Stimulated activated CD4-positive, alpha-beta T cell treated with anti-CD3 and anti-CD28 coated beads, Interleukin-12 subunit alpha, Interleukin-12 subunit beta, amount 100 ng/mL, for 24 hours (primary cell): ENCODE data around the gene NUP153.
"Not testable (repeated sequence)": the region's sequence is repeated elsewhere in the genome, so short reads cannot be mapped to it uniquely, and the experiment has no call there.

Experiments used
- DNase-seq, 2 experiments: peaks; one replicate each; pipeline ENCODE4 v3.0.0-alpha.2; 2020; ENCODE audit warnings: low read depth in 2 of 2

Gene NUP153

DNA sequence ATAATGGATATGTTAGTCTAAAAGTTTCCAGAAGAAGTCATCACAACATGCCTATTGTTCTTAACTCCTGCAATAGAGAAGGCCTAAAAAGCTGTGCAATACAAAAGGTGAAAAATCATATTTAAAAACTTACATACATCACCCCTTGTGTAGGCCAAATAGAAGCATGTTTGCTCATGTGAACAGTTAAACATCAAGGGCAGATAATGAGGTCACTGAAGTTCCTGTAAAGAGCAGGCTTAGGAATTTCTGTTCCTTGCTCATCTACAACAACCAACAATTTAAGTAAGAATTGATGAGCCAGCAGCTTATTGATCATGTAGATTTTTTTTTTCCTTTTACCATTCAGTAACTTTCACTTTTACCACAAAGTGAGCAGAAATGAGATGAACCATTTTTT, 7.5 kb upstream of the NUP153 start:
- DNase-seq, result no peak

GRCh38 chr6:17712576-17712975, 5.9 kb upstream of the NUP153 start:
- DNase-seq, result no peak

- DNase-seq, result no peak
Observed at GRCh38 chr6:17710331-17710730, 3.6 kb upstream of the NUP153 start.

DNA sequence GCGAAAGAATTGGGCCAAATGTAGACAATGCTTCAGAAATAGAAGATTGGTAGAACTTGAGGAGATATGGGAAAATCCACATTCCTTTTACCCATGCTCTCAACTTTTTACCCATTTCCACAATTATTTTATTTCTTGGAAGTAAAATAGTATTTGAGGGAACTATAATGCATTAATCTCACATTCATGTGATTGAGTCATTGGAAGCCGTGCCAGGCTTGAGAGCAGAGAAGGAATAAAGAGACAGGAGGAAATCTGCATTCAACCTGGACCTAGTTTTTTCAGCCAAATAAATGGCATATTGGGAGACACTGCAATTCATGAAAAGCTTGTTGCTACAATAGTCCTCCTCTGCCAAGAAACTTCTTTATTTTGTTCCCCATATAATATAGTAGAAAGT, 2.8 kb upstream of the NUP153 start:
- DNase-seq, result no peak

DNA sequence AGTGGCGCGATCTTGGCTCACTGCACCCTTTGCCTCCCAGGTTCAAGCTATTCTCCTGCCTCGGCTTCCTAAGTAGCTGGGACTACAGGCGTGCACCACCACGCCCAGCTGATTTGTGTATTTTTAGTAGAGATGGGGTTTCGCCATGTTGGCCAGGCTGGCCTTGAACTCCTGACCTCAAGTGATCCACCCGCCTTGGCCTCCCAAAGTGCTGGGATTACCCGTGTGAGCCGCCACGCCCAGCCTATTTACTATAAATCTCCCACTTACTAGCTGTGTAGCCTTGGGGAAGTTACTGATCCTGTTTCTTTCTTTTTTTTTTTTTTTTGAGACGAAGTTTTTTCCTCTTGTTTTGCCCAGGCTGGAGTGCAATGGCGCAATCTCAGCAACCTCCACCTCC, 1.3 kb upstream of the NUP153 start:
- DNase-seq, result not testable (repeated sequence)

- DNase-seq, result no peak
Observed at GRCh38 chr6:17707371-17707651, 586 bp upstream of the NUP153 start.

GRCh38 chr6:17705778-17706579, 746 bp downstream of the NUP153 start:
- peak; percentile 79 to 84 for DNase-seq

DNA sequence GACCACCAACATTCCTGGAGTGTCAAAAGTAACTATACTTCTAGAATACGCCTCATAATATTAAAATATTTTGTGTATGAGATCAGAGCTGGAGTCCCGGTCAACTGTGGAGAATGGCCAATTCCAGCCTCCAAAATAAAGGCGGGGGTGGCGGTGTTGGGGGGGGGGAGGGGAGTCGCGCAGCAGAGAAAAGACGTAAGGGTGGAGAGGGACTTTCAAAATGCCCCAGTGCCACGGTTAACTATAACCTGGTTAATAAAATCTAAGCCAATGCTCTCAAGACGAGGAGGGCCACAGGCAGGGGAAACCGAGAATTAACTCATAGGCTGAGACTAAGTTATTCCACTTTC, 1.3 kb downstream of the NUP153 start:
- no peak for DNase-seq

- DNase-seq, result no peak
Observed at GRCh38 chr6:17703256-17703694, 3.5 kb downstream of the NUP153 start.

- no peak for DNase-seq
Observed at GRCh38 chr6:17700421-17701416, 6.0 kb downstream of the NUP153 start.

DNA sequence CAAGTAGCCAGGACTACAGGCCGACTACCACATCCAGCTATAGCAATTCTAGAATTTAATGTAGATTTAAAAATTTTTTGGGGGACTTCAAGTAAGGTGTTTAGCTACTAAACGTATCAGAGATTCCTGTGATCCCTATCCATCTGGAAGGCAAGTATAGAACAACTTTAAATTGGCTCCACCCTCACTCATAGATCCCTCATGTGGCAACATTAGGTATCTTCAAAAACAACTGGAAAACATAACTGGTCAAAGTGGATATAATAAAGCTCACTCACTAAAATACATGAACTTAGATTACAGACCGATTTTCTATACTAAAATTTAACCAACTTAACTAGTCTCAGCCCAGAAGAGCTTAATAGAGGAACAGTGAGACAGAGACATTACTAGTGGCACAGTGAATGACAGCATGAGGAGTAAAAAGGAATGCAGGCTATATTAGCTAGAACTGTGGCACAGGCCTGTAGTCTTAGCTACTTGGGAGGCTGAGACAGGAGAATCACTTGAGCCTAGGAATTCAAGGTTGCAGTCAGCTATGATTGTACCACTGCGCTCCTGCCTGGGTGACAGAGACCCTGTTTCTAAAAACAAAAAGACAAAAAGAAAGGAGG, 14.7 kb downstream of the NUP153 start:
- DNase-seq, result no peak

DNA sequence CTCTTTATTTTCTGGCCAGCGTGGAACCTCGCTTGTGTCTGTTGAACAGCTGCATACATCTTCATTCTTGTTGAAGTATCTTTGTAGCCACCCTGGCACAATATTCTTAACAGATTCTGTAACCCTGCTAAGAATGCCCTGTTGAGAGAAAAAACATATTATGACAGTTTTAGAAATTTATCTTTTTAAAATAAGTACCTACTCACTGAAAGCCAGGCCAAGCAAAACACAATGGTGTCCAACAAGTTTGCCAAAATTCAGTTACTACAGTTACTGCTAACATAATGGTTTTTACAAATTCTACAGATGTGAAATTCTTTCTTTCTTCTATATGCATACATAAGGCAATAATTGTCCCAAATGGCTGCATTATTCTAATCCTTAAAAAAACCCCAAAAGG, 18.2 kb downstream of the NUP153 start:
- no peak for DNase-seq

- DNase-seq, result no peak
Observed at GRCh38 chr6:17687136-17687535, 19.6 kb downstream of the NUP153 start.

GRCh38 chr6:17684134-17684533, 22.6 kb downstream of the NUP153 start:
- DNase-seq, result no peak

- no peak for DNase-seq
Observed at GRCh38 chr6:17683428-17683827, 23.3 kb downstream of the NUP153 start.

- no peak for DNase-seq
Observed at GRCh38 chr6:17679726-17680125, 27.0 kb downstream of the NUP153 start.

GRCh38 chr6:17677602-17678001, 29.1 kb downstream of the NUP153 start:
- DNase-seq, result no peak

- DNase-seq, result no peak
Observed at GRCh38 chr6:17673543-17674254, 33.0 kb downstream of the NUP153 start.

DNA sequence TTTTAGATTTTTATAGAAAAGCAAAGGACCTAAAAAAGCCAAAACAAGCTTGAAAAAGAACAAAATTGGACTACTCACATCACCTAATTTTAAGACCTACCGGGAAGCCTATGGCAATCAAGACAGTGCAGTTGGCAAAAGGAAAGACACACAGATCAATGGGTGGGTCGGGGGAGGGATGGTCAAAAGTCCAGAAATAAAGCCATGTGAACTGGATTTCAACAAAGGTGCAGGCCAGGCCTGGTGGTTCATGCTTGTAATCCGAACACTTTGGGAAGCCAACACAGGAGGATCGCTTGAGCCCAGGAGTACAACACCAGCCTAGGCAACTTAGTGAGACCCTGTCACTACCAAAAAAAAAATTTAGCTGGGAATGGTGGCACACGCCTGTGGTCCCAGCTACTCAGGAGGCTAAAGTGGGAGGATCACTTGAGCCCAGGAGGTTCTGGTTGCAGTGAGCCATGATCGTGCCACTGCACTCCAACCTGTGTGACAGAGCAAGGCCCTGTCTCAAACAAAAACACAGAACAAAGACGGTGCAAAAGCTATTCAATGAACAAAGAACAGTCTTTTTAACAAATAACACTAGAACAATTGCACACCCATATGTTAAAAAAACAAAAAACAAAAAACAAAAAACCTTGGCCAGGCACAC, 34.5 kb downstream of the NUP153 start:
- DNase-seq, result no peak

DNA sequence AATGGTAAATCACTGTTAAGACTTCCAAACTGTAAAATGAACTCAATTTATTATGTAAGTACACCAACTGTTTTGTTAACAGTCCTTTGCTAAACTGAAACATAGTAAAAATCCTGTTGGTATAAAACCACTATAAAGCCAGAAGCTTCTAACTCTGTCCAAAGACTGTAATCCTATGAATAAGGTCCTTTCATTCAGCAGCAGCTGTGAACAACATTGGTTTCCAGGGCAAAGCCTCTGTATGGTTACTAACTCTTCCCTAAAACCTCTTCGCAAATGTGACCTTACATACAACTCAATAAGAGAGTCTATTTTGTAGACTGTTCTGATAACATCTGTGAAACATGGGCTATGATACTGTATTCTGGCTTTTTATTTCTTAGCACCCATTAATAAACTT, 40.1 kb downstream of the NUP153 start:
- no peak for DNase-seq

DNA sequence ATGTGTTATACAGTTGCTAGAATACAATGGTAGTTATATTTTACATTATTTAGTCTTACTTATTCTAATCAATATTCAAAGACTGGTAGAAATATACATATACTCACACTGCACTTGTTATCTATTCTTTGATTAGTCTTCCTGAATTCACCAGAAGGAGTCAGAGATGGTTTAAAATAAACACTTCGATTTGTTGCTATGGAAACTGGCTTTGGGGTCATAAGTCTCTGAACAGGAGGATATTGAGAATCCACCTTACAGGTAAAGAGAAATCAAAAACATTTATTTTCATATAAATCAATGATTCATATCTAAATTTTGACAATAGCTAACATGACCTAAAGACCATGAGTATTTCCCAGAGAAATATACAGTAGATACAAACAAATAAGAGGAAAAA, 41.6 kb downstream of the NUP153 start:
- DNase-seq, result no peak
